ENCODE measurements around the gene UBE2I.

The UBE2I gene

GRCh38 chr16:1277617-1278282 is 31.7 kb upstream of the UBE2I start:
- no peak overlapping the region for H3K4me3 ChIP-seq (replicated peaks; ENCODE audit: low read depth, low read length)
- no peak for DNase-seq (ENCODE audit: extremely low read depth, low read depth)
- no peak for TF ChIP-seq CTCF (IDR thresholded peaks at IDR 0.05; ENCODE audit: low read depth, low read length, missing control alignments)

GRCh38 chr16:1278477-1278876 is 31.0 kb upstream of the UBE2I start:
- TF ChIP-seq CTCF (IDR thresholded peaks at IDR 0.05; ENCODE audit: low read depth, low read length, missing control alignments) = no peak
- no peak for DNase-seq (ENCODE audit: extremely low read depth, low read depth)
- no peak overlapping the region for H3K4me3 ChIP-seq (replicated peaks; ENCODE audit: low read depth, low read length)

GRCh38 chr16:1279081-1279944 is 30.1 kb upstream of the UBE2I start:
- no peak for DNase-seq (ENCODE audit: extremely low read depth, low read depth)
- H3K4me3 ChIP-seq (replicated peaks; ENCODE audit: low read depth, low read length) = no peak overlapping the region
- no peak for TF ChIP-seq CTCF (IDR thresholded peaks at IDR 0.05; ENCODE audit: low read depth, low read length, missing control alignments)

GRCh38 chr16:1279945-1280589 is 29.4 kb upstream of the UBE2I start:
- H3K4me3 ChIP-seq (replicated peaks; ENCODE audit: low read depth, low read length) = no peak overlapping the region
- TF ChIP-seq CTCF (IDR thresholded peaks at IDR 0.05; ENCODE audit: low read depth, low read length, missing control alignments) = no peak
- DNase-seq (ENCODE audit: extremely low read depth, low read depth) = no peak

- TF ChIP-seq CTCF (IDR thresholded peaks at IDR 0.05; ENCODE audit: low read depth, low read length, missing control alignments) = no peak
These were observed 28.7 kb upstream of the UBE2I start for GRCh38 chr16:1280783-1281182.

GRCh38 chr16:1281517-1281916 is 27.9 kb upstream of the UBE2I start:
- DNase-seq (ENCODE audit: extremely low read depth, low read depth) = no peak
- H3K4me3 ChIP-seq (replicated peaks; ENCODE audit: low read depth, low read length) = no peak overlapping the region
- TF ChIP-seq CTCF (IDR thresholded peaks at IDR 0.05; ENCODE audit: low read depth, low read length, missing control alignments) = no peak

More at GRCh38 chr16:1280783-1281182, 28.7 kb upstream of the UBE2I start:
- no peak overlapping the region for H3K4me3 ChIP-seq (replicated peaks; ENCODE audit: low read depth, low read length)
- no peak for DNase-seq (ENCODE audit: extremely low read depth, low read depth)
